C1 segment of cervical spinal cord (tissue), 14 donors: ENCODE measurements around the gene CCNK.

ENCODE experiments used
- DNase-seq, 14 donors: peaks; one replicate each; lab custom pipeline; 2025; lab: John Stamatoyannopoulos, UW

Gene CCNK

GRCh38 chr14:99519347-99519881 is 38.2 kb downstream of the CCNK start:
- no peak for DNase-seq

GRCh38 chr14:99519931-99520421 is 38.8 kb downstream of the CCNK start:
- DNase-seq: no peak

- DNase-seq: no peak
Measured at GRCh38 chr14:99520571-99521081, 39.4 kb downstream of the CCNK start.

GRCh38 chr14:99521176-99522024 is 40.2 kb downstream of the CCNK start:
- DNase-seq: no peak

- no peak for DNase-seq
Measured at GRCh38 chr14:99522025-99522401, 40.8 kb downstream of the CCNK start.

GRCh38 chr14:99522457-99522891 is 41.3 kb downstream of the CCNK start:
- DNase-seq: no peak

GRCh38 chr14:99522934-99523703 is 41.9 kb downstream of the CCNK start:
- no peak for DNase-seq

- no peak for DNase-seq
Measured at GRCh38 chr14:99523704-99524055, 42.5 kb downstream of the CCNK start.

- no peak for DNase-seq
Measured at GRCh38 chr14:99524091-99524661, 43.0 kb downstream of the CCNK start.

GRCh38 chr14:99524804-99525698 is 43.8 kb downstream of the CCNK start:
- peak in 1 of 14 donors; percentile 15 for DNase-seq

- DNase-seq: no peak
Measured at GRCh38 chr14:99525699-99526080, 44.5 kb downstream of the CCNK start.

GRCh38 chr14:99527026-99527425 is 45.8 kb downstream of the CCNK start:
- no peak for DNase-seq

- no peak for DNase-seq
Measured at GRCh38 chr14:99527427-99528076, 46.3 kb downstream of the CCNK start.

GRCh38 chr14:99529899-99530298 is 48.7 kb downstream of the CCNK start:
- no peak for DNase-seq

- no peak for DNase-seq
Measured at GRCh38 chr14:99530407-99531155, 49.4 kb downstream of the CCNK start.

GRCh38 chr14:99531251-99532096 is 50.3 kb downstream of the CCNK start:
- no peak for DNase-seq

GRCh38 chr14:99532310-99532709 is 51.1 kb downstream of the CCNK start:
- no peak for DNase-seq

GRCh38 chr14:99534333-99534732 is 53.1 kb downstream of the CCNK start:
- no peak for DNase-seq

GRCh38 chr14:99534863-99535262 is 53.7 kb downstream of the CCNK start:
- peak in 6 of 14 donors; percentile 16 to 68 (median 52) for DNase-seq
